ENCODE measurements around the gene FAM53A.
"Not testable (repeated sequence)": the region's sequence is repeated elsewhere in the genome, so short reads cannot be mapped to it uniquely, and the experiment has no call there.

Gene FAM53A

GRCh38 chr4:1717129-1718094 lies 33.3 kb upstream of the FAM53A start:
- no peak for DNase-seq (ENCODE audit: low read depth in 2 of 3, low spot score in 1 of 3)

- DNase-seq (ENCODE audit: low read depth in 2 of 3, low spot score in 1 of 3), result no peak
Measured at GRCh38 chr4:1716065-1716945, 32.2 kb upstream of the FAM53A start.

- DNase-seq (ENCODE audit: low read depth in 2 of 3, low spot score in 1 of 3), result no peak
Measured at GRCh38 chr4:1715002-1715758, 31.1 kb upstream of the FAM53A start.

- no peak for DNase-seq (ENCODE audit: low read depth in 2 of 3, low spot score in 1 of 3)
Measured at GRCh38 chr4:1714303-1715001, 30.3 kb upstream of the FAM53A start.

- no peak for DNase-seq (ENCODE audit: low read depth in 2 of 3, low spot score in 1 of 3)
Measured at GRCh38 chr4:1713003-1713851, 29.1 kb upstream of the FAM53A start.

GRCh38 chr4:1712216-1713002 lies 28.3 kb upstream of the FAM53A start, which contains the start of gene SLBP:
SLBP (minus strand) TSS chr4:1712319; CDS start chr4:1712188, 131 bp downstream.
- DNase-seq (ENCODE audit: low read depth in 2 of 3, low spot score in 1 of 3), result peak; percentile 98 to 99 (median 99)

- no peak for DNase-seq (ENCODE audit: low read depth in 2 of 3, low spot score in 1 of 3)
Measured at GRCh38 chr4:1711571-1712215, 27.6 kb upstream of the FAM53A start.

- no peak for DNase-seq (ENCODE audit: low read depth in 2 of 3, low spot score in 1 of 3)
Measured at GRCh38 chr4:1711055-1711570, 27.0 kb upstream of the FAM53A start.

- no peak for DNase-seq (ENCODE audit: low read depth in 2 of 3, low spot score in 1 of 3)
Measured at GRCh38 chr4:1708581-1708980, 24.5 kb upstream of the FAM53A start.

- DNase-seq (ENCODE audit: low read depth in 2 of 3, low spot score in 1 of 3), result no peak
Measured at GRCh38 chr4:1706358-1706757, 22.2 kb upstream of the FAM53A start.

- no peak for DNase-seq (ENCODE audit: low read depth in 2 of 3, low spot score in 1 of 3)
Measured at GRCh38 chr4:1705732-1706131, 21.6 kb upstream of the FAM53A start.

- DNase-seq (ENCODE audit: low read depth in 2 of 3, low spot score in 1 of 3), result no peak
Measured at GRCh38 chr4:1703867-1704266, 19.8 kb upstream of the FAM53A start.

GRCh38 chr4:1701671-1702070 lies 17.6 kb upstream of the FAM53A start:
- not testable (repeated sequence) for DNase-seq (ENCODE audit: low read depth in 2 of 3, low spot score in 1 of 3)

GRCh38 chr4:1695913-1696312 lies 11.8 kb upstream of the FAM53A start:
- no peak for DNase-seq (ENCODE audit: low read depth in 2 of 3, low spot score in 1 of 3)

GRCh38 chr4:1693131-1693896 lies 9.2 kb upstream of the FAM53A start:
- DNase-seq (ENCODE audit: low read depth in 2 of 3, low spot score in 1 of 3), result peak; percentile 59 to 73 (median 63)

- DNase-seq (ENCODE audit: low read depth in 2 of 3, low spot score in 1 of 3), result no peak
Measured at GRCh38 chr4:1691737-1692373, 7.7 kb upstream of the FAM53A start.

GRCh38 chr4:1690698-1691097 lies 6.6 kb upstream of the FAM53A start:
- no peak for DNase-seq (ENCODE audit: low read depth in 2 of 3, low spot score in 1 of 3)

All from stimulated activated CD4-positive, alpha-beta T cell treated with anti-CD3 and anti-CD28 coated beads, Interleukin-12 subunit alpha, Interleukin-12 subunit beta, amount 100 ng/mL, for 48 hours (primary cell).